WTC11 (cell line): ENCODE data around the gene NT5DC1. TPM values are rescaled to one million over a fixed set of nuclear protein-coding genes. Genes with fewer than 3 reads are reported as not detected.

ENCODE experiments used
- ATAC-seq: fragments of 200-7000 bp; cut with Tn5 transposase; 2 replicates; pipeline ENCODE4 v1.10.0; 2021; ENCODE audit warnings: mild to moderate bottlenecking, moderate library complexity
- CTCF ChIA-PET: fragments of 300-600 bp; sonication (Branson Sonifier 250); formaldehyde crosslinking; loops from one replicate; lab custom pipeline; 2021; ENCODE audit warnings: antibody characterized with exemption; lab: Charles Lee
- POLR2A ChIA-PET: fragments of 350-600 bp; sonication (Branson Sonifier 250); formaldehyde crosslinking; loops from one replicate; lab custom pipeline; 2021; ENCODE audit warnings: antibody characterized with exemption; lab: Charles Lee
- DNase-seq: peaks from one replicate; pipeline ENCODE4 v3.0.0; 2021; ENCODE audit warnings: low spot score
- H3K27ac Mint-ChIP-seq: 2 replicates; pipeline ENCODE4 v1.8.0; 2021; ENCODE audit warnings: mixed read lengths
- H3K27me3 Mint-ChIP-seq: 2 replicates; pipeline ENCODE4 v1.8.0; 2021; ENCODE audit warnings: low read depth, mild to moderate bottlenecking, moderate library complexity, mixed read lengths
- H3K36me3 Mint-ChIP-seq: 2 replicates; pipeline ENCODE4 v1.8.0; 2021; ENCODE audit warnings: mixed read lengths
- H3K4me1 Mint-ChIP-seq: 2 replicates; pipeline ENCODE4 v1.8.0; 2022; ENCODE audit warnings: mixed read lengths
- H3K4me3 Mint-ChIP-seq: 2 replicates; pipeline ENCODE4 v1.8.0; 2021; ENCODE audit warnings: mild to moderate bottlenecking, moderate library complexity, mixed read lengths
- H3K9me3 Mint-ChIP-seq: 2 replicates; pipeline ENCODE4 v1.8.0; 2021; ENCODE audit warnings: mixed read lengths
- AR ChIP-seq: fragments of 250-450 bp; sonication (Bioruptor Pico); IDR thresholded peaks from 2 replicates; pipeline ENCODE4 v1.9.0; 2021; ENCODE audit warnings: mild to moderate bottlenecking
- ATF3 ChIP-seq: sonication (generic); formaldehyde crosslinking; conservative IDR thresholded peaks from 2 replicates; pipeline ENCODE4 v1.8.1; 2022; ENCODE audit warnings: mild to moderate bottlenecking, missing genetic modification reagents
- CTCF ChIP-seq: fragments of 200-600 bp; IDR thresholded peaks from 2 replicates; pipeline ENCODE4 v1.8.0; 2022; ENCODE audit warnings: antibody characterized with exemption
- E2F4 ChIP-seq: sonication (generic); formaldehyde crosslinking; IDR thresholded peaks from 2 replicates; pipeline ENCODE4 v1.8.1; 2022; ENCODE audit warnings: low read depth, mild to moderate bottlenecking, moderate library complexity, missing genetic modification reagents, borderline replicate concordance
- EMX1 ChIP-seq: fragments of 250-450 bp; sonication (Bioruptor Pico); IDR thresholded peaks from 2 replicates; pipeline ENCODE4 v1.8.0; 2021; ENCODE audit warnings: mild to moderate bottlenecking
- ETV6 ChIP-seq: sonication (generic); formaldehyde crosslinking; IDR thresholded peaks from 2 replicates; pipeline ENCODE4 v1.8.1; 2022; ENCODE audit warnings: mild to moderate bottlenecking, missing genetic modification reagents
- FOXJ3 ChIP-seq: sonication (generic); formaldehyde crosslinking; IDR thresholded peaks from 2 replicates; pipeline ENCODE4 v1.9.0; 2021; ENCODE audit warnings: missing genetic modification reagents, mild to moderate bottlenecking, borderline replicate concordance
- FOXK1 ChIP-seq: sonication (generic); formaldehyde crosslinking; IDR thresholded peaks from 2 replicates; pipeline ENCODE4 v1.8.0; 2022; ENCODE audit warnings: mild to moderate bottlenecking, moderate library complexity, missing genetic modification reagents
- GRHL2 ChIP-seq: fragments of 250-450 bp; sonication (Bioruptor Pico); IDR thresholded peaks from 2 replicates; pipeline ENCODE4 v1.8.0; 2022; ENCODE audit warnings: mild to moderate bottlenecking, moderate library complexity; ENCODE audit not compliant: insufficient replicate concordance, severe bottlenecking
- HMGA2 ChIP-seq: fragments of 250-450 bp; sonication (Bioruptor Pico); IDR thresholded peaks from 2 replicates; pipeline ENCODE4 v1.4.0; 2021; ENCODE audit warnings: mild to moderate bottlenecking, moderate library complexity
- IRF1 ChIP-seq: sonication (generic); formaldehyde crosslinking; IDR thresholded peaks from 2 replicates; pipeline ENCODE4 v1.8.0; 2023; ENCODE audit warnings: missing genetic modification reagents
- IRF2 ChIP-seq: sonication (generic); formaldehyde crosslinking; IDR thresholded peaks from 2 replicates; pipeline ENCODE4 v1.8.0; 2022; ENCODE audit warnings: low read depth, missing genetic modification reagents, borderline replicate concordance
- MAX ChIP-seq: sonication (generic); formaldehyde crosslinking; IDR thresholded peaks from 2 replicates; pipeline ENCODE4 v1.8.0; 2022; ENCODE audit warnings: mild to moderate bottlenecking, missing genetic modification reagents
- NFE2L1 ChIP-seq: sonication (generic); formaldehyde crosslinking; IDR thresholded peaks from 2 replicates; pipeline ENCODE4 v1.8.1; 2023; ENCODE audit warnings: missing genetic modification reagents
- NFYB ChIP-seq: sonication (generic); formaldehyde crosslinking; conservative IDR thresholded peaks from 2 replicates; pipeline ENCODE4 v1.8.0; 2022; ENCODE audit warnings: low read depth, missing genetic modification reagents
- NR1H2 ChIP-seq: sonication (generic); formaldehyde crosslinking; IDR thresholded peaks from 2 replicates; pipeline ENCODE4 v1.9.0; 2021; ENCODE audit warnings: mild to moderate bottlenecking, moderate library complexity, missing genetic modification reagents
- NR3C1 ChIP-seq: sonication (generic); formaldehyde crosslinking; conservative IDR thresholded peaks from 2 replicates; pipeline ENCODE4 v1.8.1; 2023; ENCODE audit warnings: low read depth, mild to moderate bottlenecking, missing genetic modification reagents
- OVOL2 ChIP-seq: fragments of 250-450 bp; sonication (Bioruptor Pico); IDR thresholded peaks from 2 replicates; pipeline ENCODE4 v1.9.0; 2021; ENCODE audit warnings: mild to moderate bottlenecking, borderline replicate concordance
- RELA ChIP-seq: sonication (generic); formaldehyde crosslinking; IDR thresholded peaks from 2 replicates; pipeline ENCODE4 v1.8.1; 2022; ENCODE audit warnings: missing genetic modification reagents, mild to moderate bottlenecking, borderline replicate concordance
- SMAD3 ChIP-seq: sonication (generic); formaldehyde crosslinking; IDR thresholded peaks from 2 replicates; pipeline ENCODE4 v1.8.0; 2022; ENCODE audit warnings: missing genetic modification reagents, mild to moderate bottlenecking, borderline replicate concordance
- ZNF396 ChIP-seq: fragments of 250-450 bp; sonication (Bioruptor Pico); IDR thresholded peaks from 2 replicates; pipeline ENCODE4 v1.8.0; 2021; ENCODE audit warnings: mild to moderate bottlenecking, moderate library complexity, borderline replicate concordance
- total RNA-seq: library from RNA; stranded (reverse); gene quantifications from 3 replicates; pipeline ENCODE4 v1.2.3, GENCODE V29; 2021

The NT5DC1 gene
- total RNA-seq, 1 experiment from 2014 or later, result 67.9 TPM

- H3K4me1 Mint-ChIP-seq, result peaks cover 6% of the 10 kb centered on the region
- H3K36me3 Mint-ChIP-seq, result no peaks in the 10 kb centered on the region
- H3K27me3 Mint-ChIP-seq, result no peaks in the 10 kb centered on the region
- no peak for TF ChIP-seq FOXJ3 (CRISPR knock-in tag)
- no peak for TF ChIP-seq NFYB (CRISPR knock-in tag)
- TF ChIP-seq EMX1, result no peak
- TF ChIP-seq CTCF, result no peak
- TF ChIP-seq NR3C1 (CRISPR knock-in tag), result no peak
- TF ChIP-seq NR1H2 (CRISPR knock-in tag), result no peak
- TF ChIP-seq, all 79 proteins: peak for 0
- Mint-ChIP-seq H3K4me3 (no peak overlapping the region), H3K27ac (no peak overlapping the region), H3K9me3 (no peaks in the 10 kb centered on the region)
- POLR2A ChIA-PET, result no interaction called here
- CTCF ChIA-PET, result interaction anchor here (1.1 kb wide), 1 partner anchor 14 kb away, joined by 5 read pairs; the partner anchor contains the start of gene FRK
- no peak for DNase-seq
- ATAC-seq, result no peak
Measured at GRCh38 chr6:116074732-116075390, 25.8 kb upstream of the NT5DC1 start.

GRCh38 chr6:116078522-116078921, 22.1 kb upstream of the NT5DC1 start:
- TF ChIP-seq ZNF396 (CRISPR knock-in tag) (no peak), E2F4 (CRISPR knock-in tag) (no peak), NFE2L1 (CRISPR knock-in tag) (no peak)
- H3K27me3 Mint-ChIP-seq, result no peaks in the 10 kb centered on the region; the same call in 1 of the 2 replicates
- ChIA-PET POLR2A (no interaction called here), CTCF (interaction anchor here (0.7 to 1.0 kb wide), 2 partner anchors 37 to 67 kb away, joined by 4 read pairs; no protein-coding TSS in a partner anchor)
- ATAC-seq (no peak), DNase-seq (no peak)
- H3K4me1 Mint-ChIP-seq, result peaks cover 6% of the 10 kb centered on the region
- H3K4me3 Mint-ChIP-seq, result no peak overlapping the region
- H3K9me3 Mint-ChIP-seq, result no peaks in the 10 kb centered on the region
- H3K27ac Mint-ChIP-seq, result no peak overlapping the region
- no peaks in the 10 kb centered on the region for H3K36me3 Mint-ChIP-seq

GRCh38 chr6:116078945-116079344, 21.7 kb upstream of the NT5DC1 start:
- Mint-ChIP-seq H3K9me3 (no peaks in the 10 kb centered on the region), H3K27me3 (no peaks in the 10 kb centered on the region; the same call in 1 of the 2 replicates), H3K36me3 (no peaks in the 10 kb centered on the region), H3K4me3 (no peak overlapping the region), H3K27ac (no peak overlapping the region), H3K4me1 (peaks cover 6% of the 10 kb centered on the region)
- DNase-seq (no peak), ATAC-seq (no peak)
- TF ChIP-seq IRF1 (CRISPR knock-in tag), result no peak
- no peak for TF ChIP-seq SMAD3 (CRISPR knock-in tag)
- no peak for TF ChIP-seq RELA
- no peak for TF ChIP-seq AR (CRISPR knock-in tag)
- no peak for TF ChIP-seq CTCF
- no peak for TF ChIP-seq FOXK1 (CRISPR knock-in tag)
- TF ChIP-seq MAX, result no peak
- TF ChIP-seq GRHL2 (CRISPR knock-in tag), result no peak
- TF ChIP-seq NR1H2 (CRISPR knock-in tag), result no peak
- TF ChIP-seq HMGA2, result no peak
- TF ChIP-seq ATF3 (CRISPR knock-in tag), result no peak
- no peak for TF ChIP-seq FOXJ3 (CRISPR knock-in tag)
- TF ChIP-seq OVOL2 (CRISPR knock-in tag), result no peak
- no peak for TF ChIP-seq IRF2 (CRISPR knock-in tag)
- TF ChIP-seq ETV6 (CRISPR knock-in tag), result no peak
- ChIA-PET POLR2A (no interaction called here), CTCF (interaction anchor here (0.7 to 1.0 kb wide), 2 partner anchors 37 to 68 kb away, joined by 4 read pairs; no protein-coding TSS in a partner anchor)
